HFFc6 (cell line): ENCODE data around the gene RAB44. TPM values are rescaled to one million over a fixed set of nuclear protein-coding genes. Genes with fewer than 3 reads are reported as not detected.
"Not testable (repeated sequence)": the region's sequence is repeated elsewhere in the genome, so short reads cannot be mapped to it uniquely, and the experiment has no call there.

Experiments
- DNase-seq: peaks from one replicate; pipeline ENCODE4 v3.0.0-alpha.2; 2018
- H3K27ac Mint-ChIP-seq: 2 replicates; pipeline ENCODE4 v1.8.0; 2020; ENCODE audit warnings: mild to moderate bottlenecking, mixed read lengths
- H3K27me3 Mint-ChIP-seq: 2 replicates; pipeline ENCODE4 v1.8.0; 2021; ENCODE audit warnings: mild to moderate bottlenecking, moderate library complexity, mixed read lengths; ENCODE audit not compliant: insufficient read depth
- H3K36me3 Mint-ChIP-seq: 2 replicates; pipeline ENCODE4 v1.8.0; 2021; ENCODE audit warnings: low read depth, mixed read lengths
- H3K4me1 Mint-ChIP-seq: 2 replicates; pipeline ENCODE4 v1.8.0; 2020; ENCODE audit warnings: low read depth, mixed read lengths
- H3K4me3 Mint-ChIP-seq: 2 replicates; pipeline ENCODE4 v1.8.0; 2020; ENCODE audit warnings: mild to moderate bottlenecking, moderate library complexity, mixed read lengths
- H3K9me3 Mint-ChIP-seq: 2 replicates; pipeline ENCODE4 v1.8.0; 2020; ENCODE audit warnings: mild to moderate bottlenecking, mixed read lengths
- total RNA-seq, 6 experiments: library from RNA; stranded (reverse); fragmentation: NEBNext Ultra II Directional; extraction: Animal tissue kit (Norgen Biotek cat#: 25700); gene quantifications; 2 replicates in 1 of 6; 3 replicates in 5 of 6; pipeline ENCODE4 v1.2.3, GENCODE V29; 2021
- TF ChIP-seq, protein P1 (sequence below): fragments of 200-600 bp; sonication (generic); IDR thresholded peaks from 2 replicates; pipeline ENCODE4 v1.5.0; 2021; ENCODE audit warnings: antibody characterized with exemption, mild to moderate bottlenecking

The RAB44 gene
- total RNA-seq, 6 experiments from 2014 or later: 0.26 to 0.45 TPM; not detected in 4

- Mint-ChIP-seq H3K27ac (no peak overlapping the region), H3K27me3 (peaks cover 3% of the 10 kb centered on the region), H3K36me3 (no peaks in the 10 kb centered on the region), H3K9me3 (no peaks in the 10 kb centered on the region), H3K4me3 (no peak overlapping the region), H3K4me1 (peaks cover 11% of the 10 kb centered on the region)
- no peak for DNase-seq
- TF ChIP-seq, protein P1, sequence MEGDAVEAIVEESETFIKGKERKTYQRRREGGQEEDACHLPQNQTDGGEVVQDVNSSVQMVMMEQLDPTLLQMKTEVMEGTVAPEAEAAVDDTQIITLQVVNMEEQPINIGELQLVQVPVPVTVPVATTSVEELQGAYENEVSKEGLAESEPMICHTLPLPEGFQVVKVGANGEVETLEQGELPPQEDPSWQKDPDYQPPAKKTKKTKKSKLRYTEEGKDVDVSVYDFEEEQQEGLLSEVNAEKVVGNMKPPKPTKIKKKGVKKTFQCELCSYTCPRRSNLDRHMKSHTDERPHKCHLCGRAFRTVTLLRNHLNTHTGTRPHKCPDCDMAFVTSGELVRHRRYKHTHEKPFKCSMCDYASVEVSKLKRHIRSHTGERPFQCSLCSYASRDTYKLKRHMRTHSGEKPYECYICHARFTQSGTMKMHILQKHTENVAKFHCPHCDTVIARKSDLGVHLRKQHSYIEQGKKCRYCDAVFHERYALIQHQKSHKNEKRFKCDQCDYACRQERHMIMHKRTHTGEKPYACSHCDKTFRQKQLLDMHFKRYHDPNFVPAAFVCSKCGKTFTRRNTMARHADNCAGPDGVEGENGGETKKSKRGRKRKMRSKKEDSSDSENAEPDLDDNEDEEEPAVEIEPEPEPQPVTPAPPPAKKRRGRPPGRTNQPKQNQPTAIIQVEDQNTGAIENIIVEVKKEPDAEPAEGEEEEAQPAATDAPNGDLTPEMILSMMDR: no peak
Observed at GRCh38 chr6:36721369-36722140, 23.9 kb downstream of the RAB44 start.

DNA sequence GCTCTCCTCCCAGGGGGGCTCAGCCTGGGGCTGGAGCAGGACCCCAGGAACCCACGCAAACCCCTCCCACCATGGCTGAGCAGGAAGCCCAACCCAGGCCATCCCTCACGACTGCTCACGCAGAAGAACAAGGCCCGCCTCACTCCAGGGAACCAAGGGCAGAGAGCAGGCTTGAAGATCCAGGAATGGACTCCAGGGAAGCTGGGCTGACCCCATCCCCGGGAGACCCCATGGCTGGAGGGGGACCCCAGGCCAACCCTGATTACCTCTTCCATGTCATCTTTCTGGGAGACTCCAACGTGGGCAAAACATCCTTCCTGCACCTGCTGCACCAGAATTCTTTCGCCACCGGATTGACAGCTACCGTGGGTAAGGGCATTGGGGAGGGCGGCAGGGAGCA lies 24.7 kb downstream of the RAB44 start:
- H3K36me3 Mint-ChIP-seq: no peaks in the 10 kb centered on the region
- H3K27ac Mint-ChIP-seq: no peak overlapping the region
- H3K27me3 Mint-ChIP-seq: peaks cover 3% of the 10 kb centered on the region
- H3K4me3 Mint-ChIP-seq: no peak overlapping the region
- TF ChIP-seq, protein P1: no peak
- H3K9me3 Mint-ChIP-seq: no peaks in the 10 kb centered on the region
- peaks cover 19% of the 10 kb centered on the region for H3K4me1 Mint-ChIP-seq
- DNase-seq: no peak

- Mint-ChIP-seq H3K27me3 (peaks cover 3% of the 10 kb centered on the region; the same call in 1 of the 2 replicates), H3K9me3 (no peaks in the 10 kb centered on the region), H3K36me3 (no peaks in the 10 kb centered on the region), H3K4me1 (peaks cover 24% of the 10 kb centered on the region), H3K4me3 (no peak overlapping the region), H3K27ac (no peak overlapping the region)
- DNase-seq: no peak
- TF ChIP-seq, protein P1: no peak
Observed at GRCh38 chr6:36722879-36723278, 25.3 kb downstream of the RAB44 start.

DNA sequence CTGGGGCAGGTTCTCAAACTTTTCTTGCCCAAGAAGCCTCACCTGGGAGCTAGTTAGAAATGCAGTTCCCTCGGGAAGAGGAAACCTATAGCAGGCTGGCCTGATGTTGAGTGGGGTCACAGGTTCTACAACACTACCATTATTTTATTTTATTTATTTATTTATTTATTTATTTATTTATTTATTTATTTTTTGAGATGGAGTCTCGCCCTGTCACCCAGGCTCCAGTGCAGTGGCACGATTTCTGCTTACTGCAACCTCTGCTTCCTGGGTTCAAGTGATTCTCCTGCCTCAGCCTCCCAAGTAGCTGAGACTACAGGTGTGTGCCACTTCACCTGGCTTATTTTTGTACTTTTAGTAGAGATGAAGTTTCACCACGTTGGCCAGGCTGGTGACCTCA lies 26.4 kb downstream of the RAB44 start:
- H3K27ac Mint-ChIP-seq, H3K27me3 Mint-ChIP-seq, H3K36me3 Mint-ChIP-seq, H3K4me3 Mint-ChIP-seq, H3K9me3 Mint-ChIP-seq, DNase-seq: not testable (repeated sequence)
- H3K4me1 Mint-ChIP-seq: peaks cover 31% of the 10 kb centered on the region

DNA sequence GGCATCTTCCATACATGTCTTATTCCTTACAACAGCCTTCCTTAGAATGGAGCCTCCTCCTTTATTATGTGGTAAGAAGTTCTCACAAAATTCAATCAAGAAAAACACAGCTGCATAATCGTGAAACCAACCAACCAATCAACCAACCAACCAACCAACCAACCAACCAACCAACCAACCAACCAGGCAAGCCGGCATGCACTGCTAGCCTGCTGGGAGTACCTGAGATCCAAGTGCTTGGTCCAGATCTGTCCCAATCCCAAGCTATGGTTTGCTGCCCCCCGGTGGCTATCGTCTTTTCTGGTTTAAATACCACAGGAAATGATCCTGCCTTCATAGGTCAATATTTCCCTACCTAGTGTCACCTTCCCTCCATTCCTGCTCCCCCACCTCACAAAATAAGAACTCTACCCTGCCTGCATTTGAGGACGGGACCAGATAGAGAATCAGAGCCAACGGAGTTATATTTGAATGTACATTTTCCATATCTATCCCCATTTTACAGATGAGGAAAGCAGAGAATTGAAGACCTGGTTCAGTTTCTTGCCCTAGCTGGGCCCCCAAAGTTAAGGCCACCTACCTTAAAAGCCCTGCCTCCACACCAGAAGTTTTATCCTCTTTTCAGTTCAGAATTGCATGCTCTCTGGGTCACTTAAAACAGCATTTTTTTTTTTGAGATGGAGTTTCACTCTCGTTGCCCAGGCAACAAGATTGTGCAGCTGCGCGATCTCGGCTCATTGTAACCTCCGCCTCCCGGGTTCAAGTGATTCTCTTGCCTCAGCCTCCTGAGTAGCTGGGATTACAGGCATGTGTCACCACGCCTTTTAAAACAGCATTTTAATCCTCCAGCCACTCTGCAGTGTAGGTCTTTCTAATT lies 27.1 kb downstream of the RAB44 start:
- H3K27me3 Mint-ChIP-seq: peaks cover 3% of the 10 kb centered on the region
- H3K36me3 Mint-ChIP-seq: no peaks in the 10 kb centered on the region
- H3K4me1 Mint-ChIP-seq: peaks cover 36% of the 10 kb centered on the region
- no peak overlapping the region for H3K27ac Mint-ChIP-seq
- DNase-seq: peak; percentile 56
- no peak overlapping the region for H3K4me3 Mint-ChIP-seq
- H3K9me3 Mint-ChIP-seq: no peaks in the 10 kb centered on the region
- TF ChIP-seq, protein P1: peak; percentile 80

DNA sequence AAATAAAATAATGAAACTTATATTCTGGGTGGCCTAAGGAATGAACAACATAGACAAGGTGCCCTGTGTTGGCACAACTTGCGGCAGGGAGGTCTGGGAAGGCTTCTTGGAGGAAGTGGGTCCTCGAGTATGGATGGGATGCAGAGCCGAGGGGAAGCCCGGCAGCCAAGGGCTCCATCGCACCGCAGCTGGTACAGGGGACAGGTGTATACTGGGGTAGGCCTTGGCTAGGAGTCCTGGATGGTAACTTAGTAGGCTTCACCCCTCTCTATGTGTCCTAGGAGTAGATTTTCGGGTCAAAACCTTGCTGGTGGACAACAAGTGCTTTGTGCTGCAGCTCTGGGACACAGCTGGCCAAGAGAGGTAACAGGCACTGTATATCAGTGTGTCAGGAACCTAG lies 28.0 kb downstream of the RAB44 start:
- peaks cover 36% of the 10 kb centered on the region for H3K4me1 Mint-ChIP-seq
- no peaks in the 10 kb centered on the region for H3K36me3 Mint-ChIP-seq
- H3K4me3 Mint-ChIP-seq: no peak overlapping the region
- DNase-seq: no peak
- TF ChIP-seq, protein P1: no peak
- H3K27me3 Mint-ChIP-seq: peaks cover 3% of the 10 kb centered on the region
- H3K27ac Mint-ChIP-seq: no peak overlapping the region
- no peaks in the 10 kb centered on the region for H3K9me3 Mint-ChIP-seq
